ENCODE results near the gene NCAPD3.
"Not testable (repeated sequence)": the region's sequence is repeated elsewhere in the genome, so short reads cannot be mapped to it uniquely, and the experiment has no call there.

Gene NCAPD3

GRCh38 chr11:134223836-134224709 lies at the start of gene NCAPD3, which contains the start of gene VPS26B:
Gene NCAPD3 (minus strand): TSS chr11:134223967. CDS start chr11:134223926, 41 bp downstream.
Gene VPS26B (plus strand): TSS chr11:134224671. CDS start chr11:134225123, 452 bp downstream.
- DNase-seq (ENCODE audit: low spot score) = peak; percentile 96

- no peak for DNase-seq (ENCODE audit: low spot score)
Measured at GRCh38 chr11:134273317-134273712, 49.5 kb upstream of the NCAPD3 start.

GRCh38 chr11:134272381-134273316 lies 48.9 kb upstream of the NCAPD3 start:
- DNase-seq (ENCODE audit: low spot score) = no peak

- no peak for DNase-seq (ENCODE audit: low spot score)
Measured at GRCh38 chr11:134271978-134272377, 48.2 kb upstream of the NCAPD3 start.

GRCh38 chr11:134270250-134270714 lies 46.5 kb upstream of the NCAPD3 start:
- DNase-seq (ENCODE audit: low spot score) = peak; percentile 29

- DNase-seq (ENCODE audit: low spot score) = no peak
Measured at GRCh38 chr11:134267966-134268365, 44.2 kb upstream of the NCAPD3 start.

- no peak for DNase-seq (ENCODE audit: low spot score)
Measured at GRCh38 chr11:134267461-134267860, 43.7 kb upstream of the NCAPD3 start.

GRCh38 chr11:134266841-134267251 lies 43.1 kb upstream of the NCAPD3 start:
- DNase-seq (ENCODE audit: low spot score) = no peak

GRCh38 chr11:134266440-134266839 lies 42.7 kb upstream of the NCAPD3 start:
- no peak for DNase-seq (ENCODE audit: low spot score)

- no peak for DNase-seq (ENCODE audit: low spot score)
Measured at GRCh38 chr11:134264966-134265764, 41.4 kb upstream of the NCAPD3 start.

GRCh38 chr11:134261626-134262488 lies 38.1 kb upstream of the NCAPD3 start:
- no peak for DNase-seq (ENCODE audit: low spot score)

- DNase-seq (ENCODE audit: low spot score) = no peak
Measured at GRCh38 chr11:134260983-134261382, 37.2 kb upstream of the NCAPD3 start.

GRCh38 chr11:134260503-134260902 lies 36.7 kb upstream of the NCAPD3 start:
- DNase-seq (ENCODE audit: low spot score) = no peak

- DNase-seq (ENCODE audit: low spot score) = no peak
Measured at GRCh38 chr11:134258577-134258976, 34.8 kb upstream of the NCAPD3 start.

GRCh38 chr11:134257101-134257500 lies 33.3 kb upstream of the NCAPD3 start:
- DNase-seq (ENCODE audit: low spot score) = no peak

GRCh38 chr11:134255184-134255561 lies 31.4 kb upstream of the NCAPD3 start:
- not testable (repeated sequence) for DNase-seq (ENCODE audit: low spot score)

- no peak for DNase-seq (ENCODE audit: low spot score)
Measured at GRCh38 chr11:134254433-134255183, 30.8 kb upstream of the NCAPD3 start.

- DNase-seq (ENCODE audit: low spot score) = peak; percentile 98
Measured at GRCh38 chr11:134253188-134253993, 29.6 kb upstream of the NCAPD3 start, which contains the start of the genes ACAD8 and THYN1. Gene ACAD8 (plus strand): TSS chr11:134253568. CDS start chr11:134253601, 33 bp downstream. Gene THYN1 (minus strand): TSS chr11:134253352. CDS start chr11:134252882, 470 bp downstream.

Measured in cerebellar cortex (tissue), 1 donor.